ENCODE data around the gene TAS2R50.

The TAS2R50 gene

GRCh38 chr12:10939163-10939562, 47.5 kb downstream of the TAS2R50 start, which contains the start of gene TAS2R14:
TAS2R14 (minus strand) TSS chr12:10939263; CDS start chr12:10939207, 56 bp downstream.
- no peak within 1 kb of the TSS for H4K8ac ChIP-seq (ENCODE audit: low read length)
- no peak within 1 kb of the TSS for H3K18ac ChIP-seq (ENCODE audit: low read depth in 1 of 2, low read length in 2 of 2)
- H3K27me3 ChIP-seq (ENCODE audit: control insufficient read depth in 1 of 2, insufficient read depth in 1 of 2, low read length in 2 of 2) = no peaks in the 10 kb centered on the region
- H3K4me3 ChIP-seq (ENCODE audit: insufficient read depth in 1 of 2, low read depth in 1 of 2, low read length in 2 of 2) = no peak within 1 kb of the TSS
- peaks cover 4% of the 10 kb centered on the region for H3K79me1 ChIP-seq (replicated peaks; ENCODE audit: low read length, poor library complexity, severe bottlenecking)
- no peak within 1 kb of the TSS for H2AFZ ChIP-seq (ENCODE audit: low read depth, low read length)
- WGBS = 86% methylated on average over 1 of the region's 1 CpG
- no peak within 1 kb of the TSS for H3K4me2 ChIP-seq (ENCODE audit: low read length, poor library complexity, severe bottlenecking)
- H2BK5ac ChIP-seq (ENCODE audit: low read depth, low read length, poor library complexity, severe bottlenecking) = no peak within 1 kb of the TSS
- H3K9me3 ChIP-seq (ENCODE audit: control insufficient read depth, low read length) = no peaks in the 10 kb centered on the region
- peaks cover 6% of the 10 kb centered on the region for H3K4me1 ChIP-seq (ENCODE audit: control insufficient read depth, insufficient read depth, low read depth, low read length)
- no peak within 1 kb of the TSS for H2AK5ac ChIP-seq (ENCODE audit: low read length, severe bottlenecking)
- H3K14ac ChIP-seq (ENCODE audit: low read length in 2 of 2) = no peak within 1 kb of the TSS
- no peak within 1 kb of the TSS for H3K4ac ChIP-seq (ENCODE audit: low read depth in 1 of 2, low read length in 2 of 2)
- no peak within 1 kb of the TSS for H3K9ac ChIP-seq (ENCODE audit: low read length)
- H2BK15ac ChIP-seq (ENCODE audit: low read depth, poor library complexity, severe bottlenecking) = no peak within 1 kb of the TSS
- DNase-seq = no peak
- no peak within 1 kb of the TSS for H3K23ac ChIP-seq (ENCODE audit: low read length in 2 of 2)
- H2BK12ac ChIP-seq (ENCODE audit: low read length in 2 of 2) = no peak within 1 kb of the TSS
- H4K91ac ChIP-seq (ENCODE audit: low read length) = no peak within 1 kb of the TSS
- H3K36me3 ChIP-seq (ENCODE audit: control insufficient read depth in 1 of 2, insufficient read depth in 2 of 2, low read depth in 1 of 2, low read length in 2 of 2) = no peaks in the 10 kb centered on the region
- no peak within 1 kb of the TSS for H3K27ac ChIP-seq (ENCODE audit: low read length, poor library complexity, severe bottlenecking)
- no peak within 1 kb of the TSS for H2BK120ac ChIP-seq (ENCODE audit: low read depth, low read length)

GRCh38 chr12:10936506-10936905, 50.2 kb downstream of the TAS2R50 start:
- Histone ChIP-seq H3K14ac (ENCODE audit: low read length in 2 of 2) (no peak overlapping the region), H3K4ac (ENCODE audit: low read depth in 1 of 2, low read length in 2 of 2) (no peak overlapping the region), H3K27ac (ENCODE audit: low read length, poor library complexity, severe bottlenecking) (no peak overlapping the region), H3K18ac (ENCODE audit: low read depth in 1 of 2, low read length in 2 of 2) (no peak overlapping the region), H3K79me1 (replicated peaks; ENCODE audit: low read length, poor library complexity, severe bottlenecking) (peaks cover 4% of the 10 kb centered on the region), H4K91ac (ENCODE audit: low read length) (no peak overlapping the region), H4K8ac (ENCODE audit: low read length) (no peak overlapping the region), H2BK12ac (ENCODE audit: low read length in 2 of 2) (no peak overlapping the region), H3K4me3 (ENCODE audit: insufficient read depth in 1 of 2, low read depth in 1 of 2, low read length in 2 of 2) (no peak overlapping the region), H3K27me3 (ENCODE audit: control insufficient read depth in 1 of 2, insufficient read depth in 1 of 2, low read length in 2 of 2) (no peaks in the 10 kb centered on the region), H3K36me3 (ENCODE audit: control insufficient read depth in 1 of 2, insufficient read depth in 2 of 2, low read depth in 1 of 2, low read length in 2 of 2) (no peaks in the 10 kb centered on the region), H2BK120ac (ENCODE audit: low read depth, low read length) (no peak overlapping the region), H3K4me1 (ENCODE audit: control insufficient read depth, insufficient read depth, low read depth, low read length) (no peaks in the 10 kb centered on the region), H3K9me3 (ENCODE audit: control insufficient read depth, low read length) (no peaks in the 10 kb centered on the region), H3K23ac (ENCODE audit: low read length in 2 of 2) (no peak overlapping the region), H3K4me2 (ENCODE audit: low read length, poor library complexity, severe bottlenecking) (no peak overlapping the region), H2AFZ (ENCODE audit: low read depth, low read length) (no peak overlapping the region), H2AK5ac (ENCODE audit: low read length, severe bottlenecking) (no peak overlapping the region), H3K9ac (ENCODE audit: low read length) (no peak overlapping the region), H2BK5ac (ENCODE audit: low read depth, low read length, poor library complexity, severe bottlenecking) (no peak overlapping the region), H2BK15ac (ENCODE audit: low read depth, poor library complexity, severe bottlenecking) (no peak overlapping the region)
- 100% methylated on average over 1 of the region's 1 CpG for WGBS
- no peak for DNase-seq

Data from mesenchymal stem cell (in vitro differentiated cells and primary cell).